ENCODE measurements around the gene C22orf39. TPM values are rescaled to one million over a fixed set of nuclear protein-coding genes. Genes with fewer than 3 reads are reported as not detected.

Gene C22orf39
- polyA plus RNA-seq, 1 of the 3 experiments (the other 2 are of a cell fraction): 17.7 TPM

GRCh38 chr22:19473578-19473977 lies 26.1 kb upstream of the C22orf39 start:
- Histone ChIP-seq H2AFZ (ENCODE audit: low read depth) (no peak overlapping the region), H3K9me2 (no peaks in the 10 kb centered on the region), H3K9ac (no peak overlapping the region), H4K20me1 (ENCODE audit: insufficient read depth) (peaks cover 60% of the 10 kb centered on the region), H3K79me2 (ENCODE audit: insufficient read depth) (peaks cover 70% of the 10 kb centered on the region), H3F3A (replicated peaks; ENCODE audit: insufficient read depth) (no peaks in the 10 kb centered on the region), H3K4me2 (no peak overlapping the region), H3K27me3 (ENCODE audit: insufficient read depth) (no peaks in the 10 kb centered on the region), H3K4me1 (ENCODE audit: control insufficient read depth in 1 of 2, insufficient read depth in 2 of 2, low read depth in 1 of 2, low read length in 1 of 2) (peaks cover 5 to 8% of the 10 kb centered on the region in 2 experiments; a peak in 3 of 4 replicates), H3K27ac (ENCODE audit: low read depth in 2 of 2, low read length in 1 of 2) (no peak overlapping the region), H3K4me3 (ENCODE audit: low read depth in 2 of 2, low read length in 1 of 2) (no peak overlapping the region), H3K36me3 (replicated peaks in 1 of 2; ENCODE audit: control insufficient read depth in 1 of 2, insufficient read depth in 2 of 2, low read length in 1 of 2) (peaks cover 41 to 62% of the 10 kb centered on the region in 2 experiments), H3K9me3 (no peaks in the 10 kb centered on the region)
- CTCF ChIA-PET: interaction anchor here (1.0 to 2.4 kb wide), 6 partner anchors 9 to 295 kb away, joined by 3 to 14 read pairs (median 10); partner anchors contain the start of gene SLC25A1
- DNase-seq: no peak
- POLR2A ChIA-PET: no interaction called here
- TF ChIP-seq GABPA (IDR thresholded peaks at IDR 0.05; ENCODE audit: low read depth) (no peak), MAX (IDR thresholded peaks at IDR 0.05; ENCODE audit: low read depth) (no peak), EZH2phosphoT487 (IDR thresholded peaks at IDR 0.05; ENCODE audit: borderline replicate concordance, low read depth) (no peak), TEAD4 (IDR thresholded peaks at IDR 0.05; ENCODE audit: borderline replicate concordance, insufficient read depth) (no peak), USF2 (IDR thresholded peaks at IDR 0.05; ENCODE audit: borderline replicate concordance, low read depth, low read length) (no peak), SIN3A (IDR thresholded peaks at IDR 0.05; ENCODE audit: borderline replicate concordance, low read depth, low read length) (no peak), YY1 (IDR thresholded peaks at IDR 0.05; ENCODE audit: low read depth) (no peak), ELF1 (IDR thresholded peaks at IDR 0.05) (no peak), IRF3 (IDR thresholded peaks at IDR 0.05; ENCODE audit: low read depth, low read length) (no peak), ZBTB33 (IDR thresholded peaks at IDR 0.05; ENCODE audit: borderline replicate concordance, low read depth) (no peak), MEF2A (IDR thresholded peaks at IDR 0.05; ENCODE audit: borderline replicate concordance, low read depth) (no peak)
- WGBS (ENCODE audit: low lambda C conversion rate): 90% methylated on average over 2 of the region's 3 CpGs

- POLR2A ChIA-PET: no interaction called here
- CTCF ChIA-PET: interaction anchor here (0.7 to 2.4 kb wide), 2 partner anchors 14 to 158 kb away, joined by 3 to 11 read pairs; no protein-coding TSS in a partner anchor
- Histone ChIP-seq H3K9me2 (no peaks in the 10 kb centered on the region), H4K20me1 (ENCODE audit: insufficient read depth) (peaks cover 50% of the 10 kb centered on the region), H3K4me3 (ENCODE audit: low read depth in 2 of 2, low read length in 1 of 2) (no peak overlapping the region), H3K79me2 (ENCODE audit: insufficient read depth) (peaks cover 57% of the 10 kb centered on the region), H3K9ac (no peak overlapping the region), H3K9me3 (no peaks in the 10 kb centered on the region), H3K36me3 (replicated peaks in 1 of 2; ENCODE audit: control insufficient read depth in 1 of 2, insufficient read depth in 2 of 2, low read length in 1 of 2) (peaks cover 46 to 76% of the 10 kb centered on the region in 2 experiments), H3F3A (replicated peaks; ENCODE audit: insufficient read depth) (no peaks in the 10 kb centered on the region), H3K27me3 (ENCODE audit: insufficient read depth) (no peaks in the 10 kb centered on the region), H3K4me2 (no peak overlapping the region), H3K4me1 (ENCODE audit: control insufficient read depth in 1 of 2, insufficient read depth in 2 of 2, low read depth in 1 of 2, low read length in 1 of 2) (peaks cover 2 to 3% of the 10 kb centered on the region in 2 experiments; a peak in 2 of 4 replicates), H2AFZ (ENCODE audit: low read depth) (no peak overlapping the region), H3K27ac (ENCODE audit: low read depth in 2 of 2, low read length in 1 of 2) (no peak overlapping the region)
- DNase-seq: no peak
- TF ChIP-seq NFIC (IDR thresholded peaks at IDR 0.05; ENCODE audit: borderline replicate concordance): no peak
- no peak for TF ChIP-seq RCOR1 (IDR thresholded peaks at IDR 0.05; ENCODE audit: low read length)
- TF ChIP-seq MAX (IDR thresholded peaks at IDR 0.05; ENCODE audit: low read depth): no peak
- no peak for TF ChIP-seq USF2 (IDR thresholded peaks at IDR 0.05; ENCODE audit: borderline replicate concordance, low read depth, low read length)
- TF ChIP-seq GABPA (IDR thresholded peaks at IDR 0.05; ENCODE audit: low read depth): no peak
- no peak for TF ChIP-seq POLR2AphosphoS5 (IDR thresholded peaks at IDR 0.05; ENCODE audit: low read depth, low read length)
- no peak for TF ChIP-seq TEAD4 (IDR thresholded peaks at IDR 0.05; ENCODE audit: borderline replicate concordance, insufficient read depth)
- no peak for TF ChIP-seq RAD21 (IDR thresholded peaks at IDR 0.05; ENCODE audit: low read length)
- TF ChIP-seq YY1 (IDR thresholded peaks at IDR 0.05; ENCODE audit: low read depth): no peak
- WGBS (ENCODE audit: low lambda C conversion rate): 95% methylated on average over 8 of the region's 8 CpGs
These were observed 24.7 kb upstream of the C22orf39 start for GRCh38 chr22:19472233-19472632.

Data from SK-N-SH (cell line).